ENCODE results near the gene TMEM51. TPM values are rescaled to one million over a fixed set of nuclear protein-coding genes. Genes with fewer than 3 reads are reported as not detected.

The TMEM51 gene
- total RNA-seq, 1 experiment from 2014 or later: 10.4 TPM

DNA sequence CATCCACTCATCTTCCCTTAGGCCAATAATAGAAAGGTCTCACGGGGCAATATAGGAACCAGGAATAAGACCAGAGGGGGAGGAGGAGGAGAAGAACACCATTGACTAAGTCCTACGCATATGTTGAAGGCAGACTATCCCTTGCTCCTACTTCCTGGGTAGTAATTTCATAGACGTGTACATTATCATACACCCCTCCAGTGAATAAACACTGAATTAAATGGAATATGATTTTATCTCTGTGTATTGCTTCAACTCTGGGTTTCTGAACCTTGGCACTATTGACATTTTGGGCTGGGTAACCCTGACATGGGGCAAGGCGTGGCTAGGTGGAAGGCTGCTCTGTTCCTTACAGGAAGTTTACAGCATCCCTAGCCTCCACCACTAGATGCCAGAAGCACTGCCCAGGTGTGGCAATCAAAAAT, 76.2 kb downstream of the TMEM51 start:
- Mint-ChIP-seq H3K27ac (no peak overlapping the region), H3K36me3 (no peaks in the 10 kb centered on the region), H3K4me1 (peaks cover 7% of the 10 kb centered on the region), H3K9me3 (peaks cover 2% of the 10 kb centered on the region; the same call in 1 of the 2 replicates), H3K27me3 (ENCODE audit: low read depth) (no peaks in the 10 kb centered on the region), H3K4me3 (no peak overlapping the region)
- ChIA-PET POLR2A (no interaction called here), CTCF (interaction anchor here (1.5 kb wide), 1 partner anchor 20 kb away, joined by 3 read pairs; no protein-coding TSS in a partner anchor)
- no peak for DNase-seq (ENCODE audit: low spot score)
- no peak for TF ChIP-seq CREM (CRISPR knock-in tag; IDR thresholded peaks at IDR 0.05)
- TF ChIP-seq ATF1 (CRISPR knock-in tag; IDR thresholded peaks at IDR 0.05): no peak
- no peak for TF ChIP-seq NR3C1 (CRISPR knock-in tag; conservative IDR thresholded peaks at IDR 0.05; ENCODE audit: low read depth)
- no peak for TF ChIP-seq NFATC4 (CRISPR knock-in tag; IDR thresholded peaks at IDR 0.05)
- TF ChIP-seq EMX1 (CRISPR knock-in tag; IDR thresholded peaks at IDR 0.05): no peak
- no peak for TF ChIP-seq NR2C2 (CRISPR knock-in tag; IDR thresholded peaks at IDR 0.05)
- TF ChIP-seq NFE2L1 (CRISPR knock-in tag; IDR thresholded peaks at IDR 0.05): no peak
- no peak for TF ChIP-seq OVOL2 (CRISPR knock-in tag; IDR thresholded peaks at IDR 0.05; ENCODE audit: borderline replicate concordance)
- TF ChIP-seq, protein P1, sequence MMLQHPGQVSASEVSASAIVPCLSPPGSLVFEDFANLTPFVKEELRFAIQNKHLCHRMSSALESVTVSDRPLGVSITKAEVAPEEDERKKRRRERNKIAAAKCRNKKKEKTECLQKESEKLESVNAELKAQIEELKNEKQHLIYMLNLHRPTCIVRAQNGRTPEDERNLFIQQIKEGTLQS (CRISPR knock-in tag; conservative IDR thresholded peaks at IDR 0.05): no peak
- TF ChIP-seq FOXJ3 (CRISPR knock-in tag; IDR thresholded peaks at IDR 0.05; ENCODE audit: borderline replicate concordance): no peak
- TF ChIP-seq, protein P2, sequence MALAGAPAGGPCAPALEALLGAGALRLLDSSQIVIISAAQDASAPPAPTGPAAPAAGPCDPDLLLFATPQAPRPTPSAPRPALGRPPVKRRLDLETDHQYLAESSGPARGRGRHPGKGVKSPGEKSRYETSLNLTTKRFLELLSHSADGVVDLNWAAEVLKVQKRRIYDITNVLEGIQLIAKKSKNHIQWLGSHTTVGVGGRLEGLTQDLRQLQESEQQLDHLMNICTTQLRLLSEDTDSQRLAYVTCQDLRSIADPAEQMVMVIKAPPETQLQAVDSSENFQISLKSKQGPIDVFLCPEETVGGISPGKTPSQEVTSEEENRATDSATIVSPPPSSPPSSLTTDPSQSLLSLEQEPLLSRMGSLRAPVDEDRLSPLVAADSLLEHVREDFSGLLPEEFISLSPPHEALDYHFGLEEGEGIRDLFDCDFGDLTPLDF (CRISPR knock-in tag; IDR thresholded peaks at IDR 0.05): no peak
- TF ChIP-seq CBFB (CRISPR knock-in tag; IDR thresholded peaks at IDR 0.05; ENCODE audit: low read depth): no peak
- TF ChIP-seq, protein P3, sequence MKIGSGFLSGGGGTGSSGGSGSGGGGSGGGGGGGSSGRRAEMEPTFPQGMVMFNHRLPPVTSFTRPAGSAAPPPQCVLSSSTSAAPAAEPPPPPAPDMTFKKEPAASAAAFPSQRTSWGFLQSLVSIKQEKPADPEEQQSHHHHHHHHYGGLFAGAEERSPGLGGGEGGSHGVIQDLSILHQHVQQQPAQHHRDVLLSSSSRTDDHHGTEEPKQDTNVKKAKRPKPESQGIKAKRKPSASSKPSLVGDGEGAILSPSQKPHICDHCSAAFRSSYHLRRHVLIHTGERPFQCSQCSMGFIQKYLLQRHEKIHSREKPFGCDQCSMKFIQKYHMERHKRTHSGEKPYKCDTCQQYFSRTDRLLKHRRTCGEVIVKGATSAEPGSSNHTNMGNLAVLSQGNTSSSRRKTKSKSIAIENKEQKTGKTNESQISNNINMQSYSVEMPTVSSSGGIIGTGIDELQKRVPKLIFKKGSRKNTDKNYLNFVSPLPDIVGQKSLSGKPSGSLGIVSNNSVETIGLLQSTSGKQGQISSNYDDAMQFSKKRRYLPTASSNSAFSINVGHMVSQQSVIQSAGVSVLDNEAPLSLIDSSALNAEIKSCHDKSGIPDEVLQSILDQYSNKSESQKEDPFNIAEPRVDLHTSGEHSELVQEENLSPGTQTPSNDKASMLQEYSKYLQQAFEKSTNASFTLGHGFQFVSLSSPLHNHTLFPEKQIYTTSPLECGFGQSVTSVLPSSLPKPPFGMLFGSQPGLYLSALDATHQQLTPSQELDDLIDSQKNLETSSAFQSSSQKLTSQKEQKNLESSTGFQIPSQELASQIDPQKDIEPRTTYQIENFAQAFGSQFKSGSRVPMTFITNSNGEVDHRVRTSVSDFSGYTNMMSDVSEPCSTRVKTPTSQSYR (CRISPR knock-in tag; IDR thresholded peaks at IDR 0.05): no peak
- TF ChIP-seq JUN (CRISPR knock-in tag; IDR thresholded peaks at IDR 0.05): no peak
- TF ChIP-seq TEAD1 (CRISPR knock-in tag; IDR thresholded peaks at IDR 0.05): no peak
- TF ChIP-seq TCF7 (CRISPR knock-in tag; IDR thresholded peaks at IDR 0.05; ENCODE audit: low read depth): no peak
- no peak for TF ChIP-seq TEAD4 (CRISPR knock-in tag; IDR thresholded peaks at IDR 0.05)
- TF ChIP-seq, protein P4, sequence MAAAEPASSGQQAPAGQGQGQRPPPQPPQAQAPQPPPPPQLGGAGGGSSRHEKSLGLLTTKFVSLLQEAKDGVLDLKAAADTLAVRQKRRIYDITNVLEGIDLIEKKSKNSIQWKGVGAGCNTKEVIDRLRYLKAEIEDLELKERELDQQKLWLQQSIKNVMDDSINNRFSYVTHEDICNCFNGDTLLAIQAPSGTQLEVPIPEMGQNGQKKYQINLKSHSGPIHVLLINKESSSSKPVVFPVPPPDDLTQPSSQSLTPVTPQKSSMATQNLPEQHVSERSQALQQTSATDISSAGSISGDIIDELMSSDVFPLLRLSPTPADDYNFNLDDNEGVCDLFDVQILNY (CRISPR knock-in tag; IDR thresholded peaks at IDR 0.05): no peak
- TF ChIP-seq, protein P5, sequence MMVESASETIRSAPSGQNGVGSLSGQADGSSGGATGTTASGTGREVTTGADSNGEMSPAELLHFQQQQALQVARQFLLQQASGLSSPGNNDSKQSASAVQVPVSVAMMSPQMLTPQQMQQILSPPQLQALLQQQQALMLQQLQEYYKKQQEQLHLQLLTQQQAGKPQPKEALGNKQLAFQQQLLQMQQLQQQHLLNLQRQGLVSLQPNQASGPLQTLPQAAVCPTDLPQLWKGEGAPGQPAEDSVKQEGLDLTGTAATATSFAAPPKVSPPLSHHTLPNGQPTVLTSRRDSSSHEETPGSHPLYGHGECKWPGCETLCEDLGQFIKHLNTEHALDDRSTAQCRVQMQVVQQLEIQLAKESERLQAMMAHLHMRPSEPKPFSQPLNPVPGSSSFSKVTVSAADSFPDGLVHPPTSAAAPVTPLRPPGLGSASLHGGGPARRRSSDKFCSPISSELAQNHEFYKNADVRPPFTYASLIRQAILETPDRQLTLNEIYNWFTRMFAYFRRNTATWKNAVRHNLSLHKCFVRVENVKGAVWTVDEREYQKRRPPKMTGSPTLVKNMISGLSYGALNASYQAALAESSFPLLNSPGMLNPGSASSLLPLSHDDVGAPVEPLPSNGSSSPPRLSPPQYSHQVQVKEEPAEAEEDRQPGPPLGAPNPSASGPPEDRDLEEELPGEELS (CRISPR knock-in tag; IDR thresholded peaks at IDR 0.05): no peak
- TF ChIP-seq, protein P6, sequence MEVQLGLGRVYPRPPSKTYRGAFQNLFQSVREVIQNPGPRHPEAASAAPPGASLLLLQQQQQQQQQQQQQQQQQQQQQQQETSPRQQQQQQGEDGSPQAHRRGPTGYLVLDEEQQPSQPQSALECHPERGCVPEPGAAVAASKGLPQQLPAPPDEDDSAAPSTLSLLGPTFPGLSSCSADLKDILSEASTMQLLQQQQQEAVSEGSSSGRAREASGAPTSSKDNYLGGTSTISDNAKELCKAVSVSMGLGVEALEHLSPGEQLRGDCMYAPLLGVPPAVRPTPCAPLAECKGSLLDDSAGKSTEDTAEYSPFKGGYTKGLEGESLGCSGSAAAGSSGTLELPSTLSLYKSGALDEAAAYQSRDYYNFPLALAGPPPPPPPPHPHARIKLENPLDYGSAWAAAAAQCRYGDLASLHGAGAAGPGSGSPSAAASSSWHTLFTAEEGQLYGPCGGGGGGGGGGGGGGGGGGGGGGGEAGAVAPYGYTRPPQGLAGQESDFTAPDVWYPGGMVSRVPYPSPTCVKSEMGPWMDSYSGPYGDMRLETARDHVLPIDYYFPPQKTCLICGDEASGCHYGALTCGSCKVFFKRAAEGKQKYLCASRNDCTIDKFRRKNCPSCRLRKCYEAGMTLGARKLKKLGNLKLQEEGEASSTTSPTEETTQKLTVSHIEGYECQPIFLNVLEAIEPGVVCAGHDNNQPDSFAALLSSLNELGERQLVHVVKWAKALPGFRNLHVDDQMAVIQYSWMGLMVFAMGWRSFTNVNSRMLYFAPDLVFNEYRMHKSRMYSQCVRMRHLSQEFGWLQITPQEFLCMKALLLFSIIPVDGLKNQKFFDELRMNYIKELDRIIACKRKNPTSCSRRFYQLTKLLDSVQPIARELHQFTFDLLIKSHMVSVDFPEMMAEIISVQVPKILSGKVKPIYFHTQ (CRISPR knock-in tag; IDR thresholded peaks at IDR 0.05): no peak
- no peak for ATAC-seq
